ENCODE measurements around the gene AHNAK.
"Not testable (repeated sequence)": the region's sequence is repeated elsewhere in the genome, so short reads cannot be mapped to it uniquely, and the experiment has no call there.

The AHNAK gene

DNA sequence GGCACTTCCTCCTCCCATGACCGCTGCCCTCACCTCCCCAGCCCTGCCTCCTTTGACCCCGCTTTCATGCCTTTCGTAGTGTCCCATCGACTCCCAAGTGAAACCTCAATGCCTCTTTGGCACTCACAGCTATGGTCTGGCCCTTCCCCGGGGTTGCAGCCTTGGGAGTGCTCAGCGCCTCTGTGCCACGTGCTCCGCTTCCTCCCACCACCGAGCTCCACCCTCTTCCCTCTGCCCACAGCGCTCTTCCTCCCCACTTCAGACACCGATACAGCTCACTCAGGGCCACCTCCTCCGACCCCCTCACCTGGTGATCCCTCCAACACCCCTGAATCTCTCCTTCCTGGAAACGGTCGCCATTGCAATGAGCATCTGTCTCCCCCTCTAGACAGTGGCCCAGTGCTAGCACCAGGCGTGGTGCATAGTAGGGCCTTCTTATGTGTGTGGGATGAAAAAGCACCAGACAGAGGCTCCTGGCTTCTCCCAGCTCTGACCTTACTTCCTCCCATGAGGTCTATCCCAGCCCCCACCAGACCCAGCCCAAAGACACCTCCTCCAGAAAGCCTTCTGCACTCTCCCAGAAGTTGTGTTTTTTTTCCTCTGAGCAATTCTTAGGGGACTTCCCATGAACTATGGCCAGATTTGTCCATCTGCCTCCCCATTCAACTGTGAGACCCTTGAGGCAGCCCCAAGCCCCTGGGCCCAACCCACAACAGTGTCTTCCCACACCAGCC, 144.2 kb downstream of the AHNAK start:
- DNase-seq: no peak

DNA sequence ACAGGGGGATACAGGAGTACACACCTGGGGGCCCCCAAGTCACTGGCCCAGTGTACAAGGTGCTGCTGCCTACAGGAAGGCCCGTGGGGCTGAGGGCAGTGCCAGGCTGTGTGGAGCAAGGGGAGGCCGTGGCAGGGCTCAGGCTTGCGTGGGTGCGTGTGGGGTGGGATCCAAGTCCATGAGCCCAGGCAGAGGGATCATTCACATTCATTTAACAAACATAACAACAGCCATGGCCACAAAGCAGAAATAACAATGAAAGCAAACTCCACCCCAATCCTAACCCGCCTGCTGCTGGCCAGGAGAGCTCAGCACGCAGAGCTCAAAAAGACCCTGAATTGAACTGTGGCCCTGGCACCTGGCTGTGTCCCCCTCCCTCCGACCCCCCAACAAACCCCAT, 144.8 kb downstream of the AHNAK start:
- no peak for DNase-seq

DNA sequence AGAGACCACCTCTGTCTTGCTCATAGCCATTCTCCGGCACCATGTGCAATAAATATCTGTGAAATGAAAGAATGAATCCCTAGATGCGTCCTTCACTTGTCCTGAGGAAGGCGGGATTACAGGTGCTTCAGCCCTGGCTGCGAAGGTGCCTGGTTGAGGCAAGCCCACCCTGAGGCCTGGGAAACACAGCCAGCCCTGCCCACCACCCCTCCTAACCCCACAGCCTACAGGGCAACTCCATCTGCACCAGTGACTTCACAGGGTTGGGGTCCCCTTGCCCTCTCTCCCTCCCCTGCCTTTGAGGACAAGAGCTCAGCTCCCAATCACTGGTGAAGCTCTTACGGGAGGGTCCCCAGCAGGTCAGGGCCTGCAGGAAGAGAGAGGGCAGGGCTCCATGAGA, 145.2 kb downstream of the AHNAK start:
- no peak for DNase-seq

DNA sequence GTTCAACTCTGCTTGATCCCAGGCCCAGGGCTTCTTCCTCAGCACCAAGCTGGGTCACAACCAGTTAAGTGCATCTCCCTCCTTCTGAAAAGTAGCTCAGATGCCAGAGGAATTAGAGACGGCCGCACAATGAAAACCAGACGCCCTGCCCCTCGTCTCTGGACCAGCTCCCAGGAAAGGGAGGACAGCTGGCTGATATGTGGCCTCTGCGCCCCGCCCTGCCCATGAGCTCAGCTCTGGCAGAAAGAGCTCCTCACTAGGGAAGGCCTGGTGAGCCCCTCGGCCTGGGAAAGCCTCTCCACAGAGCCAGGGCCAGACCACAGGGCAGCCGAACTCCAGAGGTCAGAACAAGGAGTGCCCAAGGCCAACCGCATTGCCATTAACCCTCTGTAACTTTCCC, 145.8 kb downstream of the AHNAK start:
- DNase-seq: peak; percentile 90

DNA sequence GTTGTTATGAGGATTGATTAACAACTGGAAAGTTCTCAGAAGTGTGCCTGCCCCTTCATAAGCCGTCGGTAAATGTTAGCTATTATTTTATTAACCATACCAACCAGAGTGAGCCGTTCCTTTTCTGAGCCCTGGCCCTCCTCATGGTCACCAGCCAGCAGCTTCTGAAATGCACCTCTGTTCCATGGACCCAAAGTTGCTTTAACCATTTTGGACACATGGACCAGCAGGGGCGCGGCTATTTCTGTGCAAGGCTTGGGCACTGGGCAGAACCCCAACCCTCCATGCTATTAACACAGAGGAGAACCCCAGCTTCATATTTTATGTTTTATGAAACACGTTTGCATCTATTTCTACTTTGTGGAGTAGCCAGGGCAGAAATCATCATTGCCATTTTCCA, 146.3 kb downstream of the AHNAK start:
- no peak for DNase-seq

DNA sequence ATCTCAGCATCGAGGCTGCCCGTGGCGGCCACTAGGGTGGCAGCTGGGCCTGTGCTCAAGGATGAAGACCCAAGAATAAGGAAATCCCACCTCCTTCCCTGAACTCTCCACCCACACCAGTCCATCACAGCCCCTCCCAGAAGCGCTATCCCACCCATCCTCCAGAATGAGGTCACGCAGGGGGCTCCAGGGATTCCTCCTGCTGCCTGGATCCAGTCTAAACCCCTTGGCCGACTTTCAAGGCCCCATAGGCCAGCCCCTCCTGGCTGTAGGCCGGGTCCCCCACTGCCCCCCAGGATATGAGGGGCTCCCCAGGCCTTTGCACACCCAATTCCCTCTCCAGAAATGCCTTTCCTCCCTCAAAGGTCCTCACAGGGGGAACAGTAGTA, 146.7 kb downstream of the AHNAK start:
- DNase-seq: no peak

DNA sequence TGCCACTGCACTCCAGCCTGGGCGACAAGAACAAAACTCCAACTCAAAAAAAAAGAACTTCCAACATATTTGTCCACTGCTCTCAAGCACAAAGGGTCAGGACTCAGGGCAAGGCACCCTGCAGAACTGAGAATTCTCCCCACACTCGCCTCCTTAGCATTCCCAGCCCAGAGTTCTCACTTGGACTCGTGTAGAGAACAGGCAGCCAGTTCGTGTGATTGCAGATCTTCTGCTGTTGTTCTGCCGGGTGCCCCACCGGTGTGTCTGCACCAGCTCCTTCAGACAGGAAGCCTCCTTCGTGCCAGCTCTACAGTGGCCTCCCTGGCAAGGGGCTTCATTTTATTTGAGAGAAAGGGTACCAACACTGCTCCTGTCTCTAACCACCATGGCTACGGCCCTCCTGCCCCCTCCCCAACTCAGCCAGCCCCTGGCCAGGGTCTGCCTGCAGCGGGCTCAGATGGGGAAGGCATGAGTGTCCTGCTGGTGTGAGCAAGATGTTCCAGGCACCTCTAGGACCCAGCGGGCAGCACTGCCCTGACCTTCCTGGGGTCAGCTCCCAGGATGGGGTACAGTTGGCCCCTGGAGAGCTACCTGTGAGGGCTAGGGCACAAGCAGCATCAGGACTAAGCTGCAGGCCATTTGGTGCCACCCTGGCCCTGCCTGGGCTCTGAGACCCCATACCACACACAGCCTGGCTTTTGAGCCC, 147.3 kb downstream of the AHNAK start:
- DNase-seq: no peak

DNA sequence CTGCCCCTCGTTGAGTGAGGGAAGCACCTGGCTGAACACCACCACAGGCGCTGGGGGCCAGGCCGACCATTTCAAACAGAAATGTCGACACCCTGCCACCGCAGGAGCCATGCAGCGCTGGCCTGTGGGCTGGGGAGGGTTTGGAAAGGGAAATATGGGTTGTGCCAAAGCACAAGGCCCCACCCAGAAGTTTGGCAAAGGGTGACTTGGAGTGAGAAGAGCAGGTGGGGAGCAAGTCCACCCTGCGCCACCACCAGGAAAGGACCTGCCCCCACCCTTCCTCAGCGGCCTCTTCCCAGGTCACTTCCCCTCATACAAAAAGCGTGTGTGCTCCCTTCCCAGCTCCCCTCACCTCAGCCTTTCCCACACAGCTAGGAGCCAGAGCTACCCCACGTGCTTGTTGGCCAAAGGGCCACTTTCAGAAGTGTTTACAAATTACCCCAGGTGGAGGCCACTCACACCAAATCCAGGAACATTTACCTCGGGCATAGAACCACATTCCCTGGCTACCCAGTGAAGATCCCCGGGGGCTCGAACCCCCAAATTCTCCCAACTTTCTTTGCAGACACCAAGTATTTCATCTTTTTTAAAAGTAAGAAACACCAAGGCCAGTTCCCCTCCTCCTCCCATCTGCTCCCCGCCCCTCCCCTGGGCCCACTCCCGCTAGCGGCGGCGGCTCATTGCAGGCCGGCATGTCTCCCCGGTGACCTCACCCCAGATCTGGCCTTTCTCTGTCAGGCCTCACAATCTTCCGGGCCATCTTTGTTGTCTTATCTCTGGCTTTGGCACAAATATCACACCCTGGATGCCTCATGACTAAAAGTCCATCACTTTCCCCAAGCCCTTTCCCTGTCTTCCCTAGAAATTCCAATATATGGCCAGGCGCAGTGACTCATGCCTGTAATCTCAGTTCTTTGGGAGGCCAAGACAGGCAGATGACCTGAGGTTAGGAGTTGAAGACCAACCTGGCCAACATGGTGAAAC, 148.3 kb downstream of the AHNAK start:
- peak; percentile 61 for DNase-seq

DNA sequence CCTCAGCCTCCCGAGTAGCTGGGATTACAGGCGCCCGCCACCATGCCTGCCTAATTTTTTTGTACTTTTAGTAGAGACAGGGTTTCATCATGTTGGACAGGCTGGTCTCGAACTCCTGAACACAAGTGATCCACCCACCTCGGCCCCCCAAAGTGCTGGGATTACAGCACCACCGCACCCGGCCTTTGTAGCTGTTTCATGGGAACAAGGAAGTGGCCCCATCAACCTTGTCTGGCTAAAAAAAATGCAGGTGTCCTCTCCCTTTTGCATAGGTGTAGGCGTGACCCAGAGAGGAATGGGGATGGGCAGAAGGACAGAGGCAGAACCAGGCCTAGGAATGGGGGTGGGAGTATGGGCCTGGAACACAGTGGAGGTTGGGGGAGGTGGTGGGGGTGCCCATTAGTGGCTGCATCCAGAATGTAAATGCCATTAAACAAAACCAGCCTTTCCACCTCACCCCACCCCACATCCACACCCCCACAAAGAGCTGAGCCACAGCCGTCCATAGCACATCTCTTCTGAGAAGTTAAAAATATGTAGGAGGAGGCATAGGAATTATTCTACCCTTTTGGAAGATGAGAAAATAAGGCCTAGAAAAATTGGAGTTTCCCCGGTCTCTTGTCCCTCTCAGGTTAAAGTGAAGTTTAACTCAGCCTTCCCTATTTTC, 150.6 kb downstream of the AHNAK start:
- DNase-seq: no peak

DNA sequence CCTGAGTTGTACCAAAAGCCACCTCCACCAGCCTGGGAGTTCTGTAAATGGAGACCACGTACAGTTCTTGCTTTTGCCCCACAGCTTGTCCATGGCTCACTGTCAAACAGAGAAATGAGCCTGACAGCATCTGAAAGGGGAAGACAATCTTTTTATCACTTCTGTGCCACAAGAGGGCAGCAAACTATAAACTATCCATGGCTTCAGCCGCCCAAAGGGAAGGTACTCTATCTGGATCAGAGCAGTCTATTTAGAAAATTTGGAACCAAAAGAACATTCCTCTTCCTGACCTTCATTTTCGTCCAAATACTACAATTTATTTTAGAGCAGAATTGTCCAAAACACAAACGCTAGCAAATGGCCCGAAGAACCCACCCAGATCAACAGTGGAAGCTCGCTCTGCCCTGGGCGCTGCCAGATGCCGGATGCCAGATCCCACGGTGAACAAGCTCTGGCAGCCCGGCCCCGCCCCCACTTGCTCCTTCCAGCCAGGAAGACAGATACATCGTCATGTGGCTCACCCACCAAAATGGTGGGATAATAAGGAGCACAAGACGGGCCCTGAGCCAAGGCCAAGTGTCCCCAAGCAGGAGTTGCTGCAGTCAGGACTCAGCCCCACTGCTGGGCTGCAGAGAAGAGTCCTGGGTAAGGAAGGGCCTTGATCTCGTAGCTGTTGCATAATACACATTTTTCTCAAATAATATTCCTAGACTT, 151.6 kb downstream of the AHNAK start:
- DNase-seq: peak; percentile 83

DNA sequence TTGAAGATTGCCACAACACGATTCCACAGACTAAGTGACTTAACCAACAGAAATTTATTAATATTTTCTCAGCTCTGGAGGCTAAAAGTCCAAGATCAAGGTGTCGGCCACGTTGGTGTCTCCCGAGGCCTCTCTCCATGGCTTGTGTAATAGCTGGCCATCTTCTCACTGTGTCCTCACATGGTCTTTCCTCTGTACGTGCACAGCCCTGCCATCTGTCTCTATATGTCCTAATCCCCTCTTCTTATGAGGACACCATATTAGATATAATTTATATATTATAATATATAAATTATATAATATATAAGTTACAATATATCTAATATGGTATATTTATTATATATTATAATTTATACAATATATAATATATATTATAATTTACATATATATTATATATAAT, 152.9 kb downstream of the AHNAK start:
- DNase-seq: no peak

DNA sequence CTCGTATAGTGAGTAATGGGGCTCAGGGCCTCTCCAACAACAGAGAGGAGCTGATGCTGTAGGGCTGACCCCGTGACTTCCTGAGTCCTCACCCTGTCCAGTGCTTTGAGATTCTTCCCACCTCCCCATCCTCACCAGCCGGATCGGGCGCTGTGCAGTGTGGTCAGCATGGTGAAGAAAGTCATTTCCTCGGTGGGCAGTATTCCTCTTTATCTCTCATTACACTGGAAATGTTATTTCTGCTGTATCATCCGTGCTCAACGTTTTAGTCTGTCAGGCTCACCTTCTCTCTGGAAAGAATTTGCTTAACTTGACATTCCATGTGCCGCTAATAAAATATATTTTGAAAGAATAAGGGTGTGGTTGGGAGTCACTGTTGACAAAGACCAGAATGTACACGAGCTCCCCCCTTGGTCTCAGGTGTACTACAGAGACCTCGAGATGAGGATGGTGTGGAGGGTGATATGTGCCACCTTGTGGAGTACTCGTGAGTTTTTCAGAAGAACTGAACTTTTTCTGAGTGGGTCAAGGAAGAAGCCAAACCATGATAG, 153.5 kb downstream of the AHNAK start:
- no peak for DNase-seq

DNA sequence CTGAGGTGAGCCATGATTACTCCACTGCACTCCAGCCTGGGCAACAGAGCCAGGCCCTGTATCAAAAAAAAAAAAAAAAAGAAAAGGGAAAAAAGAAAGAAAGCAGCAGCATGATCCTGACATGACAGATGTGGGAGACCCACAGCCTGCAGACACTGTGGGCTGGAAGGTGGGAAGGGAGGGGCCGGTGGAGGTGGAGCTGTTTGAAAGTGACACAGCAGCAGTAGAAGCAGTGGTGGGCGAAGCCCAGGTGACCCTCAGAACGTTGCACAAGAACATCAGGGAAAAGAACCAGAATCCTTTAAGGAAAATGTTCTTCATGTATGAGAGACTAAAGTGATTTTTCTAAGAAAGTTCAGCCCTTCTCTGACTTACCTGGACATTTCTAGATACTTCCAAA, 154.1 kb downstream of the AHNAK start:
- no peak for DNase-seq

DNA sequence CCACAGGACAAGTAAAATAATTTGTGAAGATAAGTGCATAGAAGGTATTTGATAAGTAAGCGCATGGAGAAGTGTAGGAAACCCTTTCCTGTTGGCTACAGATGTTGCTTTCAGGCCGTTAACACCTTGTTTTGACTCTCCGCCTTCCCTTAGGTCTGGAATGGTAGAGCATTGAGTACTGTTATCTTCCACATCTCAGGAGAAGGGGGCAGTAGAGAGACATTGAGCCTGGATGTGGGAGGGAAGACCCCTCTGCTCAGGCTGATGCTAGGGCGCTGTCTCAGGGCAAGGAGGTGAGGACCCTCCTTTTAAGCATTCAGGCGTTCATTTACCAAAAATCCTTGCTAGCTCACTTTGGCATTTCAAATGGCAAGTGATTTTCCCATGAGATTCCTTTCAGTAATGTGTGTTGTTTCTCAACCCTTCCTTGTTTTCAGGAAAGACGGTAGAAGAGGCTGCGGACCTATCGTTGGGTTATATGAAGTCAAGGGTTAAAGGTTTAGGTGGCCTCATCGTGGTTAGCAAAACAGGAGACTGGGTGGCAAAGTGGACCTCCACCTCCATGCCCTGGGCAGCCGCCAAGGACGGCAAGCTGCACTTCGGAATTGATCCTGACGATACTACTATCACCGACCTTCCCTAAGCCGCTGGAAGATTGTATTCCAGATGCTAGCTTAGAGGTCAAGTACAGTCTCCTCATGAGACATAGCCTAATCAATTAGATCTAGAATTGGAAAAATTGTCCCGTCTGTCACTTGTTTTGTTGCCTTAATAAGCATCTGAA, 154.8 kb downstream of the AHNAK start:
- DNase-seq: no peak

DNA sequence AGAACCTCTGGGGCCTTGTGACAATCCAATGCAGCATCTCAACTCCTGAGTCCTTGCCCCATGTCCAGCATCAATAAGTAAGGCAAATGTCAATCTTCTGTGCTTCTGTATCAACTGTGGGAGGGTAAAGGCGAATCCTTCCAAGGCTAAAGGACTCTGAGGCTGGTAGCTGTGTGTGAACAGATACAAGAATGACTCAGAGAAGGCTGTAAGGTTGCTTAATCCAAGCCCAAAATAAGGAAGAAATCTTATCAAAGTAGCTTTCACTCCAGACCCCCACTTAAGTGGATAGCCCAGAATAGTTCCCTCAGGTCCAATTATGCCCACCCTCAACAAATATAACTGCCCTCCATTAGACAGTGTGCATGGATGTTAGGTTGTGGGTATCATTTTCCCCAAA, 155.9 kb downstream of the AHNAK start:
- no peak for DNase-seq

DNA sequence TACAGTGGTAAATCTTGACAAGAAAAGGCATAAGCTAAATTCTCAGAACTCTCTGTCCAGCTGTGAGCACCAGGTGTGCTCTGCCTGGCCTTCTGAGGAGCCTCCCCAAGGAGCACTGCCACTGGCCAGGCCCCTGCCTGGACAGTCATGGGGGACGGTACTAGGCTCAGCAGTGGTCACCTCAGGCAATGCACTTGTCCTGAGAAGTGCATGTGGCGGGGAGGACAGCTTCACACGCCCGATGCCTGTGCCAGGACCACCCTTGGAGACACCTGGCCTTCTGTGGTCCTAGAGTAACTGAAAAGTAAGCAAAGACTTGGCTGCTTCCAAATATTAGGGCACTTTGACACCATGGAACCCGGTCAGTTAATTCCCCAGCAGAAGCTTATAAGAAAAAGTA, 156.4 kb downstream of the AHNAK start:
- no peak for DNase-seq

DNA sequence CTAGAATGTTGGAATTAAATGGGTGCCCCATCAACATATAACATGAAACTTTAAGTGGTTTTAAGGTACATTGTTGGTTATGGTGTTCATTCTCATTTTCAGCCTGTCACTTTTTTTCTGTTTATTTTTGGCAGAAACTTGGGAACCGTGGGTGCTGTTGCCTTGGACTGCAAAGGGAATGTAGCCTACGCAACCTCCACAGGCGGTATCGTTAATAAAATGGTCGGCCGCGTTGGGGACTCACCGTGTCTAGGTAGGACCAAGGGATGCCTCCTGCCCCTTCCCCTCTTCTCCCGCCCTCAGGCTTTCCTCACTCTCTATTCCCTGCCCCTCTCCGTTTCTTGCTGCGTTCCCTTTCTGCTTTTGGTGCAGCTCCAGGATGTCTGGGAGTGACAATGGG, 157.6 kb downstream of the AHNAK start:
- DNase-seq: no peak

DNA sequence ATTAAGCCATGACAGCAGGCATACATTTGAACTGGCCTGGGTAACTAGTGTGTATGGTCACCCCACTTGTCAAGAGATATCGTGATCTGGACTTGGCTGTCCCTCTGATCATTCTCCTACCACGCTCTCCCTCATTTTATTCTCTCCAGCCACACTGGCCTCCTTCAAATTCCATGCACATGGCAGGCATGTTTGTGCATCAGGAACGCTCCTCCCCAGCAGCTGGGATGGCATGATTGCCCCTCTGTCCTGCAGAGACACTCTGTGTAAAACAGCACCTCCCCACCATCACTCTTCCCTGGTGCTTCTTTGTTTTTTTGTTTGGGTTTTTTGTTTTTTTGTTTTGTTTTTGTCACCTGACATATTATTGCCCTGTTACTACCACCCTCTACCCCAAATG, 159.2 kb downstream of the AHNAK start:
- no peak for DNase-seq

DNA sequence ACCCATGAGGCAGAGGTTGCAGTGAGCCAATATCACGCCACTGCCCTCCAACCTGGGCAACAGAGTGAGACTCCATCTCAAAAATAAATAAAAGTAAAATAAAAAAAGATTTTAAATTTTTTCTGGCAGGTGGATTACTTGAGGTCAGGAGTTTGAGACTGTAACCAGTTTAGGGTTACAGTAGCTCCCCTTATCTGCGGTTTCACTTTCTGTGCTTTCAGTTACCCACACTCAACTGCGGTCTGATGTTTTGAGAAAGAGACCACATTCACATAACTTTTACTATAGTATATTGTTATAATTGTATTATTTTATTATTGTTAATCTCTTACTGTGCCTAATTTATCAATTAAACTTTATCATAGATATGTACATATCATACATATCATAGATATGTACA, 160.5 kb downstream of the AHNAK start:
- not testable (repeated sequence) for DNase-seq

DNA sequence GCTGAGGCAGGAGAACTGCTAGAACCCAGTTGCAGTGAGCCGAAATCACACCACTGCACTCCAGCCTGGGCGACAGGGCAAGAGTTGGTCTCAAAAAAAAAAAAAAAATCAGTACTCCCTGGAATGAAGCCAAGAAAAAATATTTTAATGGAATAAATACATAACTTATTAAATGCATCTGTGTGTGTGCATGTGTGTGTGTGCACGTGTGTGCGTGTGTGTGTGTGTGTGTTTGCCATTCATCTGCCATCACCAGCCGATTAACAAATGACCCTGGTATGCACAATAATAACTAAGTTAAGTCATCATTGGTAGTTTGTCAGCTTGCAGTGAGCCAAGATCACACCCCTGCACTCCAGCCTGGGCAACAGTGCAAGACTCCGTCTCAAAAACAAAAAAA, 162.8 kb downstream of the AHNAK start:
- DNase-seq: no peak
